Stimulated activated CD8-positive, alpha-beta memory T cell treated with anti-CD3 and anti-CD28 coated beads, Interleukin-4, amount 100 ng/mL, for 4 hours (primary cell): ENCODE results near the gene NCR2.
A peak's percentile ranks its signal among the peaks of the same experiment; 100 is the strongest.
"Not testable (repeated sequence)": the region's sequence is repeated elsewhere in the genome, so short reads cannot be mapped to it uniquely, and the experiment has no call there.

Experiments used
- DNase-seq, 2 donors: peaks; one replicate each; pipeline ENCODE4 v3.0.0-alpha.2; 2020; ENCODE audit warnings: low read depth in 2 of 2, low spot score in 1 of 2

The NCR2 gene

GRCh38 chr6:41335296-41335695, at the start of gene NCR2:
TSS of gene NCR2 (plus strand) at chr6:41335608. CDS start at chr6:41335877, 269 bp downstream.
- DNase-seq, result no peak

- DNase-seq, result no peak
Measured at GRCh38 chr6:41286544-41287346, 48.7 kb upstream of the NCR2 start, which contains the start of gene TREM1. TSS of gene TREM1 (minus strand) at chr6:41286682. CDS start at chr6:41286655, 27 bp downstream.

- no peak for DNase-seq
Measured at GRCh38 chr6:41288030-41288753, 47.2 kb upstream of the NCR2 start.

GRCh38 chr6:41288754-41289129, 46.7 kb upstream of the NCR2 start:
- no peak for DNase-seq

- DNase-seq, result no peak
Measured at GRCh38 chr6:41289815-41290214, 45.6 kb upstream of the NCR2 start.

GRCh38 chr6:41291717-41292116, 43.7 kb upstream of the NCR2 start:
- no peak for DNase-seq

- DNase-seq, result no peak
Measured at GRCh38 chr6:41294214-41294872, 41.1 kb upstream of the NCR2 start.

GRCh38 chr6:41297248-41297647, 38.2 kb upstream of the NCR2 start:
- not testable (repeated sequence) for DNase-seq

GRCh38 chr6:41298785-41299502, 36.5 kb upstream of the NCR2 start:
- no peak for DNase-seq

- no peak for DNase-seq
Measured at GRCh38 chr6:41302638-41303037, 32.8 kb upstream of the NCR2 start.

- no peak for DNase-seq
Measured at GRCh38 chr6:41306187-41306854, 29.1 kb upstream of the NCR2 start.

GRCh38 chr6:41315203-41315602, 20.2 kb upstream of the NCR2 start:
- DNase-seq, result no peak

- no peak for DNase-seq
Measured at GRCh38 chr6:41315943-41316620, 19.3 kb upstream of the NCR2 start.

- no peak for DNase-seq
Measured at GRCh38 chr6:41318261-41318653, 17.2 kb upstream of the NCR2 start.

- DNase-seq, result peak; percentile 54 to 71
Measured at GRCh38 chr6:41318654-41319565, 16.5 kb upstream of the NCR2 start.

- no peak for DNase-seq
Measured at GRCh38 chr6:41321183-41321582, 14.2 kb upstream of the NCR2 start.

- DNase-seq, result no peak
Measured at GRCh38 chr6:41325446-41326066, 9.9 kb upstream of the NCR2 start.

GRCh38 chr6:41326092-41326491, 9.3 kb upstream of the NCR2 start:
- no peak for DNase-seq

GRCh38 chr6:41327177-41327576, 8.2 kb upstream of the NCR2 start:
- DNase-seq, result no peak
